Measurements from ENCODE around the gene LAMA4. TPM values are rescaled to one million over a fixed set of nuclear protein-coding genes. Genes with fewer than 3 reads are reported as not detected.

The LAMA4 gene
- total RNA-seq, 6 experiments from 2014 or later, result 2.9 to 8.3 (median 4.2) TPM

GRCh38 chr6:112141707-112142106 is 112.7 kb downstream of the LAMA4 start:
- TF ChIP-seq POLR2A (IDR thresholded peaks at IDR 0.05) (no peak), CTCF (IDR thresholded peaks at IDR 0.05) (no peak)
- Histone ChIP-seq H3K36me3 (no peaks in the 10 kb centered on the region), H3K27ac (no peak overlapping the region), H3K27me3 (no peaks in the 10 kb centered on the region), H3K4me1 (no peaks in the 10 kb centered on the region), H3K4me3 (no peak overlapping the region), H3K9me3 (no peaks in the 10 kb centered on the region)
- intact Hi-C loops (cut with DNase I), result no loop called here
- DNase-seq (no peak), ATAC-seq (no peak)
- WGBS (ENCODE audit: insufficient coverage, low coverage, low lambda C conversion rate, missing lambda C conversion rate), result 72% methylated on average over 2 of the region's 2 CpGs

- WGBS (ENCODE audit: insufficient coverage, low coverage, low lambda C conversion rate, missing lambda C conversion rate), result 76% methylated on average over 7 of the region's 8 CpGs
- intact Hi-C loops (cut with DNase I), result no loop called here
- H3K4me3 ChIP-seq, result no peak overlapping the region
- no peaks in the 10 kb centered on the region for H3K27me3 ChIP-seq
- H3K4me1 ChIP-seq, result no peaks in the 10 kb centered on the region
- TF ChIP-seq POLR2A (IDR thresholded peaks at IDR 0.05) (no peak), CTCF (IDR thresholded peaks at IDR 0.05) (no peak)
- no peak for DNase-seq
- H3K9me3 ChIP-seq, result no peaks in the 10 kb centered on the region
- no peak for ATAC-seq
- no peaks in the 10 kb centered on the region for H3K36me3 ChIP-seq
- no peak overlapping the region for H3K27ac ChIP-seq
Measured at GRCh38 chr6:112139052-112139451, 115.3 kb downstream of the LAMA4 start.

GRCh38 chr6:112130878-112131277 is 123.5 kb downstream of the LAMA4 start:
- H3K9me3 ChIP-seq, result no peaks in the 10 kb centered on the region
- no peaks in the 10 kb centered on the region for H3K36me3 ChIP-seq
- DNase-seq, result no peak
- TF ChIP-seq POLR2A (IDR thresholded peaks at IDR 0.05) (no peak), CTCF (IDR thresholded peaks at IDR 0.05) (no peak)
- H3K27ac ChIP-seq, result no peak overlapping the region
- 80% methylated on average over 3 of the region's 3 CpGs for WGBS (ENCODE audit: insufficient coverage, low coverage, low lambda C conversion rate, missing lambda C conversion rate)
- intact Hi-C loops (cut with DNase I), result no loop called here
- ATAC-seq, result no peak
- no peak overlapping the region for H3K4me3 ChIP-seq
- H3K27me3 ChIP-seq, result no peaks in the 10 kb centered on the region
- H3K4me1 ChIP-seq, result no peaks in the 10 kb centered on the region

- ATAC-seq (peak in 1 of 4 donors; percentile 26), DNase-seq (no peak)
- WGBS (ENCODE audit: insufficient coverage, low coverage, low lambda C conversion rate, missing lambda C conversion rate), result 82% methylated on average over 5 of the region's 5 CpGs
- no peaks in the 10 kb centered on the region for H3K4me1 ChIP-seq
- H3K9me3 ChIP-seq, result no peaks in the 10 kb centered on the region
- H3K27ac ChIP-seq, result no peak overlapping the region
- intact Hi-C loops (cut with DNase I), result no loop called here
- H3K27me3 ChIP-seq, result no peaks in the 10 kb centered on the region
- TF ChIP-seq POLR2A (IDR thresholded peaks at IDR 0.05) (no peak), CTCF (IDR thresholded peaks at IDR 0.05) (no peak)
- H3K36me3 ChIP-seq, result no peaks in the 10 kb centered on the region
- no peak overlapping the region for H3K4me3 ChIP-seq
Measured at GRCh38 chr6:112128208-112128607, 126.2 kb downstream of the LAMA4 start.

GRCh38 chr6:112123982-112124381 is 130.4 kb downstream of the LAMA4 start:
- no peaks in the 10 kb centered on the region for H3K4me1 ChIP-seq
- intact Hi-C loops (cut with DNase I), result no loop called here
- WGBS (ENCODE audit: insufficient coverage, low coverage, low lambda C conversion rate, missing lambda C conversion rate), result 83% methylated on average over 1 of the region's 1 CpG
- no peaks in the 10 kb centered on the region for H3K27me3 ChIP-seq
- H3K27ac ChIP-seq, result no peak overlapping the region
- ATAC-seq (no peak), DNase-seq (no peak)
- no peak for TF ChIP-seq POLR2A (IDR thresholded peaks at IDR 0.05)
- TF ChIP-seq CTCF (IDR thresholded peaks at IDR 0.05), result no peak
- no peaks in the 10 kb centered on the region for H3K9me3 ChIP-seq
- no peak overlapping the region for H3K4me3 ChIP-seq
- H3K36me3 ChIP-seq, result no peaks in the 10 kb centered on the region
